CD4-positive, alpha-beta T cell treated with Interleukin-15 for 1 hour (primary cell): ENCODE data around the gene TBC1D9.
"Not testable (repeated sequence)": the region's sequence is repeated elsewhere in the genome, so short reads cannot be mapped to it uniquely, and the experiment has no call there.

Source experiments
- DNase-seq: peaks from one replicate; pipeline ENCODE4 v3.0.0-alpha.2; 2020

TBC1D9 gene

DNA sequence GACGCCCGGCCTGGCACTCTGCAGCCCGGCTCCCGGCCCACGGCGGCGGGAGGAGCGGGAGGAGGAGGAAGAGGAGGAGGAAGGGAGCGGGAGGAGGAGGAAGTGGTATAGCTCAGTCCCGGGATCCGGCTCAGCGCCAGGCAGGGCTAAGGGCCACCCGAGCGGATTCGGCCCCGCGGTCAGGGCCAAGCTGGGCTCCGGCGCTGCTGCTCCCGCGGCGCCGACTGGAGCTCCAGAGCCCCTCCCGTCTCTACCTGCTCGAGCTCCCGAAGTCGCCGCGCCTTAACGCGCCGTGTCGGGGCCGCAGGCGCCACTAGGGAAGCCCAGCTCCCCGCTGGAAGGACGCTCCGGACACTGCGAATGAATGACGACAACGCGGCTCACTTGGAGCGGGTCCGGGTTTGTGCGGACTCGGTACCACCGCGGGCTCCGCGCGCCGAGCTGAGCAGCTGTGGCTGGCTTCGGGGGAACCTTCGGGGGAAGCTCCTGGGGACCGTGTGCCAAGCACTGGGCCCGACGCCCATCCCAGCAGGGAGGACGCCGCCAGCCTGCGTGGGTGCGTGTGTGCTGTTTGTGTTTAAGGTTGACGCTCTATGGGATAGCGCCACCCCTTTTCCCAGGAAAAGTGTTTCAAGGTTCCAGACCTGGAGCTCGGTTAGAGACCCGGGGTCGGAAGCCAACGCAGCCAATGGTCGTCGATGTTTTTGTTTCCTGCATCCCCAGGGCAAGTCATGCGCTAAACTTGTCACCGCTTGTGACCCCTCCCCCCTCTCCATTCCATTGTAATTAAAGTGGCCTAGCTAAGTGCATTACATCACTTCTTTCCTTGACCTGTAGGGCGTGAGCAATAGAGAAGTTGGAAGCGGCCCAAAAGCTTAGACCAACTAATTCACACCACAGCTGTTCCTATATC, at the start of gene TBC1D9:
TSS of gene TBC1D9 (minus strand) at position 67 of the 913 bp plus-strand sequence. CDS start 340 bp downstream, outside the sequence.
- peak; percentile 79 for DNase-seq

DNA sequence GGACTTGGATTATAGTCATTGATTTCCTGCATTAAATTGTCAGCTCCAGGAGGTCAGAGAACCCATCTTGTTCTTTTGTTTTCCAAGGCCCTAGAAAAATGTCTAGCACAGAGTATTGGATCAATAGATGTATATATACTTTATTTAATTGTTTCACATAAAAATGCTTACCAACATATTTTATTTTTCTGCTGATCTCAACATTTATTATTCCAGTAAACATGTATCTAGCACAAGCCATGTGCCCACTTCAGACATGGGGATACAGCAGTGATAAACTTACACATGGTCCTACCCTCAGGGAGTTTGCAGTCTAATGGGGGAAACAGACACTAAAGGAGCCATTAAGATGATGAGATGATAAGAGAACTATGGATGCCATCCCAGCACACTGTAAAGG, 49.1 kb upstream of the TBC1D9 start:
- DNase-seq: no peak

DNA sequence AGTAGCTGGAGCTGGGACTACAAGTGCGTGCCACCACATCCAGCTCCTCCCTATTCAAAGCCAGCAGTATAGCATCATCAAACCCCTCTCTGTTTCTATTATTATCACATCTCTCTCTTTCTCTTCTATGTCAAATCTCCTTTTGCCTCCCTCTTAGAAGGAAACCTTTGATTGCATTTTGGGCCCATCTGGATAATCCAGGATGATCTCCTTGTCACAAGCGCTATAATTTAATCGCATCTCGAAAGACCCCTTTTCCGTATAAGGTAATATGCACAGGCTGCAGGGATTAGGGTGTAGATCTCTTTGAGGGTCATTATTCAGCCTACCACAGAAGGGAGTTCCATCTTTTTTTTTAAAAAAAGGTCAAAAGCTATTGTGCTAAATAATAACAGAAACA, 46.4 kb upstream of the TBC1D9 start:
- DNase-seq: no peak

DNA sequence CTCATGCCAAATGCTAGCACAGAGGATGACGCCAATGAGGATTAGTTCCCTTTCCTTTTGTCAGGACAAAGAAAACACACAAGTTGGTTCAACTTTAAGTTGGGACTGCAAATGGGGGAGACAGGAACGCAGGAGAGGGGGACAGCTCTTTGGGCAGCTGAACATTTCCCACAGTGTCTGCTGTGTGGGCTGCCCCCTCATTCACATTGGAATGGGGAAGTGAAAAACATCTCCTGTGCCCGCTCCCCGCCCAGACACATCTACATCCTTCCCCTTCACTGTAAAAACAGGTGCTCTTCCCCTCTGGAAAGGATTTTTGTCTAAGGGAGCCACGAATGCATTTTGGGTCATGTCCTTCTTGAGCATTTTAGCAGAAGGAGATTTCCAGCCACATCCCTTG, 44.5 kb upstream of the TBC1D9 start:
- DNase-seq: peak; percentile 25

DNA sequence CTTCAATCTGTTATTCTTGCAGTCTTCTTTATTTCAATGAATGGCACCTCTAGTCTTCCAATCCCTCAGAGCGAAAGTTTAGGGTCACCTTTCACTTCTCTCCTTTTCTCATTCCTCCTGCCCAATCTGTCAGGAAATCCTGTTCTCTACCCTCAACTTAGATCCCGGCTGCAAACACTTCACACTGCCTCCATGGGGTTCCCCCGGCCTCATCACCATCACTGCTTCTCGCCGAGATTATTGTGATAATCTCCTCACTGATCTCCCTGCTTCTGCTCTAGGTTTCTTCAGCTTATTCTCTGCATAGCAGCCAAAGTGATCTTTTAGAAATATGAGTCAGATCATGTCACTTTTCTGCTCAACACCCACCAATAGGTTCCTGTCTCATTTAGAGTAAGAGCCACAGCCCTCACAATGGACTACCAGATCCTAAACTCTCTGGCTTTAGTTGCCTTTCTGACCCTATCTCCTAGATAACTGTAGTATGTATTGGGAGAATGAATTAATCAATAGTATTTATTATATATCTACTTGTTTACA, 43.6 kb upstream of the TBC1D9 start:
- DNase-seq: no peak

DNA sequence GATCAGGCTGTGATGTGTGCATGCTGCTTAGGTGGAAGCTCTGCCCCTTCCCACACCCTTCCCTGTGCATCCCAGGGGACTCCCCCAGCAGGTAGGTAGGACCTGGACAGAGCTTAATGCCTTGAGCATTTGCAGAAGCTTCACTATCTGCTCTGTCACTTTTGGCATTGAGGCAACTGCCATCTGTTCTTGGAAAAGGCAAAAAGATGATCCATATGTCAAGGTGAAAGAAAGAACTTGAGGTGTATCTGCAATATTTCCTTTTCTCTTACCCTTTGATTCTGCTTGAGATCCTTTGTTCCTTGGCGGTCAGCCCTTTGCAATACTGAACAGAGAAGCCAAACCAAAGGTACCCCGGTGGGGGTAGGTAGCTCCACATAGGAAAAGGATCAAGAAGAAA, 37.1 kb upstream of the TBC1D9 start:
- DNase-seq: no peak

DNA sequence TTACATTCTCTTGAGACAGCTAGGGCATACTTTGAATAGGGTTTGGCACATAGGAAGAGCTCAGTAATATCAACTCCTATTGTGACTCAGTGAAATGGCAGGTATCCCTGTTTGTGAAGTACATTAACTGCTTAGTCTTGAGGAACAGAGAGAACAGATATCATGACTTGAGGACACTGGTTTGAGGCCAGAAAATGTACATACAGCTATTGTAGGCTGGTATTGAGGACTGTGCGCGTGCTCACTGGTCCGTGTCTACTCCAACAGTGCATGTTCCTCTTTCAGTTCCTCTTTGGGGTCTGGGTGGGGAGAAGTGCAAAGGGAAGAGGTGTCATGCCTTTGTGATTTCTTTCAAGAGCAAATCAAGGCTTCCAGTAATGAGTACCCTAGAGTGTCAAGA, 34.6 kb upstream of the TBC1D9 start:
- DNase-seq: peak; percentile 77

DNA sequence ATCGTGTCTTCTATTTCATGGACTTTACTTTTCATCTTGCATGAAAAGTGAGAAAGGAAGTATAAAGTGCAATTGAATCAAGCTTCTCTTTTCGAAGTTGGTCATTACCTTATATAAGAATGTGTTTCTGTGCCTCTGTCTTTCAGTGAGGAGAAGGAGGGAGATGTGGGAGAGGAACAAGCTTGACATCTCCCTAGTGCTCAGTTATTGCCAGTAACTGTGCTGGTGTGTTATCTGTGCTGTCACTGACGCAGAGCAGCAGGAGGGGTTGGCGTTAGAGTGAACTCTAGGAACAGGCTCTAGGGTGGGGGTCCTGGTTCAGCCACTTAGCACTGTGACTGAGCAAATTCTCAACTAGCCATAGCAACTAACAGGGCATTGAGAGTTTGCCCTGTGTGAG, 34.0 kb upstream of the TBC1D9 start:
- DNase-seq: no peak

DNA sequence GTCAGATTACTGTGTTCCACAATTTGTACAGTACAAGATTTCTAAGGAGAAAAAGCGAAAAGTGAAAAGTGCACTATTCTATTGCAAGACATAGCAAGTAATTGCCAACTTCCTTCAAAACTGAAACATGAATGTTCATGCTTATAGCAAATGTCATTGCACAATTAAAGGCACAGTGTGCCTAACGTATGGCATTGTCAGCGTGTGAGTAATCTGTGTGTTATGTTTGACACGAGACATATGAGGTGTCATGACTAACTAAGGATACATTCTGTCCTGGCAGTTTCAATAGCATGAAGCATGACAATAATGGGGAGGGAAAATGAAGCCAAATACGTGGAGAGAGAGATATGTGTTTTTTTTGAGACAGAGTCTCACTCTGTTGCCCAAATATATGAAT, 33.6 kb upstream of the TBC1D9 start:
- peak; percentile 34 for DNase-seq

DNA sequence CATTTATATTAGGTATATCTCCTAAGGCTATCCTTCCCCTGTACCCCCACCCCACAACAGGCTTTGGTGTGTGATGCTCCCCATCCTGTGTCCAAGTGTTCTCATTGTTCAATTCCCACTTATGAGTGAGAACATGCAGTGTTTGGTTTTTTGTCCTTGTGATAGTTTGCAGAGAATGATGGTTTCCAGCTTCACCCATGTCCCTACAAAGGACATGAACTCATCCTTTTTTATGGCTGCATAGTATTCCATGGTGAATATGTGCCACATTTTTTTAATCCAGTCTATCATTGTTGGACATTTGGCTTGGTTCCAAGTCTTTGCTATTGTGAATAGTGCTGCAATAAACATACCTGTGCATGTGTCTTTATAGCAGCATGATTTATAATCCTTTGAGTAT, 26.6 kb upstream of the TBC1D9 start:
- DNase-seq: not testable (repeated sequence)

DNA sequence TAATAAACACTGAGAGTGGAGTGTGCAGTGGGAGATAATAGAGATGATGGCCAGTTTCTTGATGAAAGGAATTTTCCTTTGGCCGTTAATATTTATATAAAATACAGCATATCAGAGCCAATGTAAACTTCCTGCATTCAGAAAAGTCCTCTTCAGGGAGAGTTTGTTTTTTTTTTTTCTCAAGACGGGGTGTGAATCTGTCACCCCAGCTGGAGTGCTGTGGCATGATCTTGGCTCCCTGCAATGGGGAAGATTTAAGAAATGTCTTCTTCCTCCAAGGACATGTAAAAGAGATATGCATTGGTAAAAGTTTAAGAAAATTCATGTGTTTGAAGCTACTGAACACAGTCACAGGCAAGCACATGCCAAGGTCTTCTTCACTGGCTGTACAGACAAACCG, 25.4 kb upstream of the TBC1D9 start:
- DNase-seq: no peak

DNA sequence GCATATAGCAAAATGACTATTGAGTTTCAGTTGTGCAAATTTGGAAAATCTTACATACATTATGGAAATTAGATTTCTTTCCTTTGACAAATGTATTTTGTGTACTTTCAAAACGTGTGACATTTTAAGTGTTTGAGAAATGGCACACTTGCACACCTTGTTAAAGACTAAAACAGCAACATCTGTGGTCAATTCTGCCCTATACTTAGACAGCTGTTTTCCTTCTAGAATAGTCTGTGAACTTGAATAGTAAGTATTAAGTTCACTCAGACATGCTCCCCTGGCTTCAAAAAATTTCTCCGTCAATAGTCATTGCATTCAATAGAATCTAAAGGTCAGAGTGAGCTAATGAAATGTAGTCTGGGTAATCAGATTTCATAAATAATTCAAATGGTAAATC, 21.7 kb upstream of the TBC1D9 start:
- DNase-seq: no peak

DNA sequence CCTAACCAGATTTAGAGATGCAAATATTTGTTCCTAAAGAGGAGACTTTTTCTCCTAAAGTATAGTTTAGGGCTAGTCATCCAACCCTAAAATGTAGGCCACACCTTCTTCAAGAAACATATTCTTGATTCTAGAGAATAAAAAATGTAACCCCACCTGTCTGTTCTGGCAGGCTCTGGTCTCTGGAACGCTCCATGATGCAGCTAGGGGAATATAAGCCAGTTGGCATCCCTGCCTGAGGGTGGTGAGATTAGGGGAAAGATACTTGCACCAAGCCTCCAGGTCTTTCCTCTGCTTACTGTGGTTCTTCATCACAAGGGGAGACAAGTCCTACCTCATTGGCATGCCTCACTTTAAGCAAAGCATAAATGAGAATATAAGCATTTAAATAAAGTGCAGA, 21.2 kb upstream of the TBC1D9 start:
- DNase-seq: no peak

DNA sequence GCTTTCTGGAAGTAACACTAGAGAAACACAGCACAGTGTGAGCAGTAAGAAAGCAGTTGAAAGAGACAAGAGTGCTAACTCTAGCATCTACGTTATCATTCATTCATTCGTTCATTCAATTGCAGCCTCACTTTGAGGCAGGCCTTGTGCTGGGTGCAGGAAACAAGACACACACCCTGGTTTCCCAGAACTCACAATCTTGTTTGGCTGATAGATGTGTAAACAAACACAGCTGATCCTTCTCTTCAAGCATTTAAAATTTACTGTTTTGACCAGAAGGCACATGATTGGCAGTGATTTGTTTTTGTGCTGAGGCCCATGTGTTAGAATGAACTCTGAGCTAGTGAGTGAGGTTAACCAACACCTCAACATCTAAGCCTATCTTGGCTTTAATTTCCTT, 20.4 kb upstream of the TBC1D9 start:
- no peak for DNase-seq

DNA sequence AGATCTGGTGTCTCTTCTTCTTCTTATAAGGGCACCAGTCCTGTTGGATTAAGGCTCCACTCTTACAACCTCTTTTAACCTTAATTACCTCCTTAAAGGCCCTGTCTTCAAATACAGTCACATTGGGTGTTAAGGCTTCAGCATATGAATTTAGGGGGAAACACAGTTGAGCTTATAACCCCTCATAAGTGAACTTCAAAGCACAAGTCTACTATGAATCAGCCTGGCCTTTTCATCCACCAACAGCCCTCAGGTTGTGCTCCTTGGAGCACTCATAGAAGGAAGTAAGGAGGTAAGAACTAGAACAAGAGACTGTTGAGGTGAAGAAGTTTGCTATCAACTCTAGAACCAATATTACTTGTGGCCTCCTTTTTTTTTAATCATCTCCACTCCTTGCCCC, 18.8 kb upstream of the TBC1D9 start:
- no peak for DNase-seq

DNA sequence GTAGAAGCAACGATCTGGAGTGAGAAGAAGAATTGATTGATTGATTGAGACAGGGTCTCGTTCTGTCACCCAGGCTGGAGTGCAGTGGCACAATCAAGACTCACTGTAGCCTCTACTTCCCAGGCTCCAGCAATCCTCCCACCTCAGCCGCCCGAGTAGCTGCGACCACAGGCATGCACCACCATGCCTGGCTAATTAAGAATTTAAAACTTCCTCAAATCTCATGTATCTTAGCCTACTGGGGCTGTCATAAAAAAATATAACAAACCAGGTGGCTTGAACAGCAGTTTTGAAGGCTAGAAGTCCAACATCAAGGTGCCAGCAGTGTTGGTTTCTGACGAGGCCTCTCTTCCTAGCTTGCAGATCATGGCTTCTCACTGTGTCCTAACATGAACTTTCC, 18.3 kb upstream of the TBC1D9 start:
- DNase-seq: no peak

DNA sequence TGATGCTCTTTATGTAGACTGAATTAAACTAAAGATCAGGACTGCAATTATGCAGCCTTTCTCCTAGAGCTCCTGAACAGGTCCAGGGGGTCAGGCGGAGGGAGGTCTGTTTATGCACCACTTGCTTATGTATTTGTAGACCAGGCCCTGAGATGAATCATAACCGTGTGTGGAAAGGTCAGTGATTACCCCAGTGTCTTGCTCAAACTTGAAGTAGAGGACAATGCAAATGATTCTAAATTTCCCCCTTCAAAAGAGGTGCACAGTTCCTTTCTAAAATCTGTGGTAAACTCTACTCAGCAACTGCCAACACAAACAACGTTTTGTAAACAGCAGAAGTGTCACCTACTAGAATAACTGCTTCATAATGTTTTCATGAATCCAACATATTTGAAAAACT, 13.0 kb upstream of the TBC1D9 start:
- DNase-seq: no peak

DNA sequence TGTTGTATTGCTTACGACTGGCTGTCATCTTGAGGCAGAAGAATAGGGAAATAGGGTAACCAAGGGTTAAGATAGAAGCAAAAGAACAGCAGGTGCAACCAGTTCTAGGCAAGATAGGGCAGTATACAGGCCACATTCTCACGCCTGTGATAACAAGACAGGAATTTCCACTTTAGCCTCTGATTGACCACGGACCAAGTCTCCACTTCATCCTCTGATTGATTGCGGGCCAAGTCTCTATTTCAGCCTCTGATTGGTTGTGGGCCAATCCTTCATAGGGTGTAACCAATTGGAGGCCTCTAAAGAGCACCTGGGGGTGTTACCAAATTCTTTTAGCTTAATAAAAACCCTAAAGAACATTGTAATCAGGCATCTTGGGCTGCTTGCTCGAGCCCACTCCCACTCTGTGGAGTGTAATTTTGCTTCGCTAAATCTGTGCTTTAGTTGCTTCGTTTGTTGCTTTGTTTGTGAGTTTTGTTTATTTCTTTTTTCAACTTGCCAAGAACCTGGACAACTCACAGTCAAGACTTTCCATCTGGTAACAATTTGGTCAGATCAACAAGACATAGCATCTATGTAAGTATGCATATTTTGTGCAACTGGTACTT, 8.7 kb upstream of the TBC1D9 start:
- no peak for DNase-seq

DNA sequence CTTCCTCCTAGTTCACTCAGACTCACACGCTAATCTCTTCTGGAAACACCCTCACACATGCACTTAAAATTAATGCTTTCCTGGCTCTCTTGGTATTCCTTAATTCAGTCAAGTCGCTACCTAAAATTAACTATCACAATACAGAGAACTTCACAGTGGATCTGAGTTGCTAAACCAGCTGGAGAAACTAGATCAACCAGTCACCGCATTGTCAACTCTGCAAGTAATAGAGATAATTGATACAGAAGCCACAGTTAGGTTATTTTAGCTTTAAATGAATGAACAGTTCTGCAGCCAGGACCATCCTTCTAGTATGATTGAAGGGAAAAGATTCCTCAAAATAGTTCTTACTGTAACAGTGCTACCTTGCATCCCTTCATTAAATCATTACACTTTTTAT, 6.0 kb upstream of the TBC1D9 start:
- no peak for DNase-seq

DNA sequence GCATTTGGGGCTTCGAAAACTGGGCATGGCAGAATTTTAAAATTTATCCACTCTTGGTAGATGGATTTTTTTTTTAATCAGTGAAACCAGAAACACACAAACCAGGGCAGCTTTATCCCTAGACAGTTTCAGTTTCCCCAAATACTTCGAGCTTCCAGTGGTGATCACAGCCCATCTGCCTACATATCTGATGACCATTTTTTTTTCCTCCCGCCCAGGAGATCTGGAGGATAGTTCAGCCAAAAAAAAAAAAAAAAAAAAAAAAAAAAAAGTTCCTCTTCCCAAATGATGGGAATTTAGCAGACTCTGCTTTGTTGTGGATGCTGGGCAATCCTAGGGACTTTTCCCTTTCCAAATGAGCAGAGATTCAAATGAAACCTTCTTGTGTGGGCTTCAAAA, 1.0 kb upstream of the TBC1D9 start:
- DNase-seq: no peak

DNA sequence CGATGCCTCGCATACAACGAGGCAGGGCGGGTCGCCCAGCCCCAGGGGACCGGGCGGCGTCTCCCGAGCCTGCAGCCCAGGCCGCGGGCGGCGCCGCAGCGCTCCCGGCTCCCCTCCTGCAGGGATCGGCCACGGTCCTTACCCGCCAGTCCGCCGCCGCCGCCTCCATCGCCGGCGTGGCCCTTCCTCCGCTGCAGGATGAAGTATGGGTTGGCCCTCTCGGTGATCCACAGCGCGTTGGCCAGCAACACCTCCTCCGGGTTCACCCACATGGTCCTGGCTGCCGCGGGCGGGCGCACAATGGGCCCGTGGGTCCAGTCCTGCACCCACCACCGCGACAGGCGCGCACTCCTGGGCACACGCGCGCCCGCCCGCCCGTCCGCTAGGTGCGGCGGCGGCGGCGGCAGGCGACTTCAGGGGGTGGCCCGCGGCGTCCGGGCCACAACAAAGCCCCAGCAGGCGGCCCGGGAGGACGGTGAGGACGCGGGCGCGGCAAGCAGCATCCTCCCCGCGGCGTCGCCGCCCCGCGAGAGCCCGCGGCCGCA, 339 bp downstream of the TBC1D9 start:
- DNase-seq: peak; percentile 35

DNA sequence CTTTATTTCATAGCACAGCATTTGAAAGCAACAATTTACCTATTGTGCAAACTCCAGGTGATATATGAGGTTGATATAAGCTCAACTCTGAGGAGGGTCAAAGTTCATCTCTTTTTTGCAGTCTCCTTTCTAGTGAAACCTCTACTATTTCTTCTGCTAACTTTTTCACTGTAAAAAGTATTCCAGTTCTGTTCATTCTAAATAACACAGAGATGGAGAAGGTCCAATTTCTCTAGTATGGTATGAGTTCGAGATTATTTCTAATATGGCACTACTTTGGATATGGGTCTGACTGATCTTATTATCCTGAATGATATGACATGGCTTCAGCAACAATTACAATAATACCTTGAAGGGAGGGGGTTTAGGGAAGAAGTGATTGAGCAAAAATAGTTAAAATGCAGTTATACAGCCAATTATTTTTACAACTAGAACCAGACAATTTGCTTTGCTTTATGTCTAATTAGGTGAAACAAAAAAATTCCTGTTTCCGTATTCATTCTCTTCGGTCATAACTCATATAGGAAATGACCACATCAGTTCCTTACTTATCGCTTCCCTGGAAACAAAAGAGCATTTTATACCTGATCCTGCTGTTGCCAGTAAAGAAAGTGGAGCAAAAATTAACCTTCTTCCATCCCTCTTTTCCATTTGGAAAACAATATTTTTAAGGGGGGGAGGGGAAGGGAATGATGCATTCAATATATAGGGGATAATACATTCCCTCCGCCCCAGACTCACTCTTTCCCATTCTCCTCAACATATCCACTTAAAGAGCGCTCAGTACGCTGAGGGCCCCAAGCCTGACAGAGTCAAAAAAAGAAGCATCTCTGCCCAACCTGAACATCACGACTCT, 1.0 kb downstream of the TBC1D9 start:
- DNase-seq: no peak

DNA sequence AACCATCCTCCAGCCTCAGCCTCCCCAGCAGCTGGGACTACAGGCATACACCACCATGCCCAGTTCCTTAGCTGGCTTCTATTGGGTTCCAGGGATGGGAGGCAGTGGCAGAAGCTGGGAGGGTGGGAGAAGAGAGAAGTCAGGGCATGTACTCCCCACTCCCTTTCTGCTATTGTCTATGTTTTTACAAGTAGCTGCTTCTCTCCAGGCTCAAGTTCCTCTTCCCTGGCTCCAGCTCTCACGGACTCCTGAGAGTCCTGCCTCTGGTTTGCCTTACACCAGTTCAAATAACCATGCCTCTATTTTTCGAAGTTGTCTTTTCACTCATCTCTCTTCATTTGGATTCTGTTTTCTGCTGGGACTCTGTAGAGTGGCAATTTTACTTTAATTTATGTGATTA, 2.9 kb downstream of the TBC1D9 start:
- DNase-seq: no peak
